SJCRH30 (cell line): ENCODE measurements around the gene RHBDD2. TPM values are rescaled to one million over a fixed set of nuclear protein-coding genes. Genes with fewer than 3 reads are reported as not detected.
"Not testable (repeated sequence)": the region's sequence is repeated elsewhere in the genome, so short reads cannot be mapped to it uniquely, and the experiment has no call there.

Source experiments
- DNase-seq, 2 experiments: peaks; one replicate each; pipeline ENCODE4 v3.0.0-alpha.2; 2015 to 2020
- H3K27ac ChIP-seq: fragments of 250-450 bp; sonication (Bioruptor Pico); 2 replicates; pipeline ENCODE4 v1.5.1; 2020; ENCODE audit warnings: mild to moderate bottlenecking, moderate library complexity
- H3K27me3 ChIP-seq: fragments of 250-450 bp; sonication (Bioruptor Pico); 2 replicates; pipeline ENCODE4 v1.5.1; 2020; ENCODE audit warnings: mild to moderate bottlenecking, moderate library complexity
- H3K36me3 ChIP-seq: fragments of 250-450 bp; sonication (Bioruptor Pico); 2 replicates; pipeline ENCODE4 v1.5.1; 2020; ENCODE audit warnings: mild to moderate bottlenecking, moderate library complexity
- H3K4me1 ChIP-seq: fragments of 250-450 bp; sonication (Bioruptor Pico); 2 replicates; pipeline ENCODE4 v1.5.1; 2020; ENCODE audit warnings: mild to moderate bottlenecking, moderate library complexity
- H3K4me3 ChIP-seq: fragments of 250-450 bp; sonication (Bioruptor Pico); 2 replicates; pipeline ENCODE4 v1.5.1; 2020; ENCODE audit warnings: mild to moderate bottlenecking, moderate library complexity
- H3K9me3 ChIP-seq: fragments of 250-450 bp; sonication (Bioruptor Pico); replicated peaks from 2 replicates; pipeline ENCODE4 v1.5.1; 2020; ENCODE audit warnings: mild to moderate bottlenecking, moderate library complexity
- total RNA-seq: library from RNA; depleted of rRNA; stranded (reverse); fragments of >200 nt; shearing (Covaris generic); gene quantifications from 2 replicates; pipeline ENCODE4 v1.2.3, GENCODE V29; 2014

RHBDD2 gene
- total RNA-seq, 1 experiment from 2014 or later, result 50.6 TPM

GRCh38 chr7:75875113-75876080 is 3.4 kb upstream of the RHBDD2 start:
- no peaks in the 10 kb centered on the region for H3K9me3 ChIP-seq
- no peaks in the 10 kb centered on the region for H3K36me3 ChIP-seq
- H3K27ac ChIP-seq, result no peak overlapping the region
- no peak for DNase-seq
- H3K27me3 ChIP-seq, result no peaks in the 10 kb centered on the region
- H3K4me3 ChIP-seq, result no peak overlapping the region
- peaks cover 10% of the 10 kb centered on the region; the same call in 1 of the 2 replicates for H3K4me1 ChIP-seq

- DNase-seq, result no peak
- no peaks in the 10 kb centered on the region for H3K9me3 ChIP-seq
Measured at GRCh38 chr7:75876126-75876881, 2.5 kb upstream of the RHBDD2 start.

GRCh38 chr7:75878312-75878768 is 494 bp upstream of the RHBDD2 start:
- H3K4me1 ChIP-seq, result peaks cover 10% of the 10 kb centered on the region; the same call in 1 of the 2 replicates
- H3K27ac ChIP-seq, result no peak overlapping the region; the same call in 1 of the 2 replicates
- DNase-seq, result no peak

More at GRCh38 chr7:75876126-75876881, 2.5 kb upstream of the RHBDD2 start:
- Histone ChIP-seq H3K36me3 (no peaks in the 10 kb centered on the region), H3K4me1 (peaks cover 10% of the 10 kb centered on the region; the same call in 1 of the 2 replicates), H3K4me3 (no peak overlapping the region), H3K27ac (no peak overlapping the region), H3K27me3 (no peaks in the 10 kb centered on the region)

GRCh38 chr7:75879771-75880184 is 944 bp downstream of the RHBDD2 start:
- Histone ChIP-seq H3K36me3 (peaks cover 17% of the 10 kb centered on the region), H3K27me3 (no peaks in the 10 kb centered on the region), H3K4me1 (peaks cover 10% of the 10 kb centered on the region; the same call in 1 of the 2 replicates), H3K9me3 (no peaks in the 10 kb centered on the region), H3K27ac (peak overlapping the region; percentile 62; the same call in 1 of the 2 replicates), H3K4me3 (peak overlapping the region; percentile 88)
- DNase-seq, result no peak

More at GRCh38 chr7:75878312-75878768, 494 bp upstream of the RHBDD2 start:
- H3K4me3 ChIP-seq, result peak overlapping the region; percentile 88
- H3K27me3 ChIP-seq, result no peaks in the 10 kb centered on the region
- H3K36me3 ChIP-seq, result peaks cover 11% of the 10 kb centered on the region
- no peaks in the 10 kb centered on the region for H3K9me3 ChIP-seq

- Histone ChIP-seq H3K27me3 (no peaks in the 10 kb centered on the region), H3K27ac (no peak overlapping the region), H3K4me1 (peaks cover 10% of the 10 kb centered on the region; the same call in 1 of the 2 replicates), H3K9me3 (no peaks in the 10 kb centered on the region), H3K36me3 (peaks cover 17% of the 10 kb centered on the region), H3K4me3 (peak overlapping the region; percentile 88; the same call in 1 of the 2 replicates)
- no peak for DNase-seq
Measured at GRCh38 chr7:75880242-75880641, 1.4 kb downstream of the RHBDD2 start.

GRCh38 chr7:75881436-75882095 is 2.7 kb downstream of the RHBDD2 start:
- no peaks in the 10 kb centered on the region for H3K9me3 ChIP-seq
- H3K27me3 ChIP-seq, result no peaks in the 10 kb centered on the region
- H3K36me3 ChIP-seq, result peaks cover 25% of the 10 kb centered on the region
- no peak overlapping the region for H3K27ac ChIP-seq
- no peak overlapping the region for H3K4me3 ChIP-seq
- DNase-seq, result no peak
- H3K4me1 ChIP-seq, result peaks cover 10% of the 10 kb centered on the region; the same call in 1 of the 2 replicates

GRCh38 chr7:75883265-75883824 is 4.5 kb downstream of the RHBDD2 start:
- not testable (repeated sequence) for H3K9me3 ChIP-seq, H3K27me3 ChIP-seq, DNase-seq, H3K4me1 ChIP-seq, H3K27ac ChIP-seq, H3K4me3 ChIP-seq
- peaks cover 29% of the 10 kb centered on the region for H3K36me3 ChIP-seq

- H3K27me3 ChIP-seq, result no peaks in the 10 kb centered on the region
- DNase-seq, result no peak
- H3K36me3 ChIP-seq, result peaks cover 29% of the 10 kb centered on the region
- no peaks in the 10 kb centered on the region for H3K9me3 ChIP-seq
- no peak overlapping the region for H3K27ac ChIP-seq
- no peak overlapping the region for H3K4me3 ChIP-seq
- peaks cover 11% of the 10 kb centered on the region; the same call in 1 of the 2 replicates for H3K4me1 ChIP-seq
Measured at GRCh38 chr7:75884476-75884875, 5.6 kb downstream of the RHBDD2 start.

GRCh38 chr7:75885036-75885435 is 6.2 kb downstream of the RHBDD2 start:
- no peaks in the 10 kb centered on the region for H3K27me3 ChIP-seq
- H3K36me3 ChIP-seq, result peaks cover 29% of the 10 kb centered on the region
- H3K4me1 ChIP-seq, result peaks cover 17% of the 10 kb centered on the region
- H3K9me3 ChIP-seq, result no peaks in the 10 kb centered on the region
- no peak for DNase-seq
- no peak overlapping the region for H3K4me3 ChIP-seq
- H3K27ac ChIP-seq, result no peak overlapping the region

- Histone ChIP-seq H3K4me3 (no peak overlapping the region), H3K36me3 (peaks cover 20% of the 10 kb centered on the region), H3K27ac (no peak overlapping the region), H3K9me3 (no peaks in the 10 kb centered on the region), H3K27me3 (no peaks in the 10 kb centered on the region), H3K4me1 (peaks cover 24% of the 10 kb centered on the region)
- DNase-seq, result no peak
Measured at GRCh38 chr7:75887669-75888369, 9.0 kb downstream of the RHBDD2 start.

GRCh38 chr7:75888464-75889222 is 9.8 kb downstream of the RHBDD2 start:
- Histone ChIP-seq H3K4me3 (no peak overlapping the region), H3K27me3 (no peaks in the 10 kb centered on the region), H3K36me3 (peaks cover 18% of the 10 kb centered on the region), H3K4me1 (peaks cover 32% of the 10 kb centered on the region), H3K9me3 (no peaks in the 10 kb centered on the region), H3K27ac (peak overlapping the region; percentile 48; the same call in 1 of the 2 replicates)
- no peak for DNase-seq

- H3K9me3 ChIP-seq, result no peaks in the 10 kb centered on the region
Measured at GRCh38 chr7:75889223-75889825, 10.5 kb downstream of the RHBDD2 start.

More at GRCh38 chr7:75889223-75889825, 10.5 kb downstream of the RHBDD2 start:
- Histone ChIP-seq H3K4me3 (no peak overlapping the region), H3K4me1 (peaks cover 37% of the 10 kb centered on the region), H3K36me3 (peaks cover 16% of the 10 kb centered on the region), H3K27ac (peak overlapping the region; percentile 48; the same call in 1 of the 2 replicates), H3K27me3 (no peaks in the 10 kb centered on the region)
- peak; percentile 35 to 47 for DNase-seq
